H1 (cell line): ENCODE measurements around the gene CRACDL. TPM values are rescaled to one million over a fixed set of nuclear protein-coding genes. Genes with fewer than 3 reads are reported as not detected.

Experiments
- PHF8 ChIP-seq: fragments of 200-600 bp; sonication (generic); conservative IDR thresholded peaks from 2 replicates; pipeline ENCODE4 v1.7.1; 2012; ENCODE audit warnings: low read depth, mild to moderate bottlenecking, inconsistent platforms, low read length, moderate library complexity
- RXRA ChIP-seq: IDR thresholded peaks from 2 replicates; pipeline ENCODE4 v1.6.1; 2011; ENCODE audit warnings: low read depth, mild to moderate bottlenecking, low read length, moderate library complexity; ENCODE audit not compliant: insufficient read depth
- SAP30 ChIP-seq: fragments of 300-600 bp; sonication (generic); IDR thresholded peaks from 2 replicates; pipeline ENCODE4 v1.7.1; 2012; ENCODE audit warnings: low read length, moderate library complexity, mild to moderate bottlenecking, inconsistent platforms; ENCODE audit not compliant: insufficient read depth, insufficient replicate concordance
- polyA plus RNA-seq, 7 experiments: library from polyadenylated mRNA; depleted of rRNA in 3 of 7; stranded (reverse) in 5 of 7; unstranded in 2 of 7; fragments of >200 nt in 5 of 7; fragments of 200-250 nt in 2 of 7; gene quantifications; 1 replicate in 5 of 7; 2 replicates in 1 of 7; 4 replicates in 1 of 7; pipeline versions ENCODE4 v1.2.1 to v1.2.3, GENCODE V29; 2011 to 2013; ENCODE audit warnings: missing spikeins in 2 of 7, mixed read lengths in 2 of 7
- total RNA-seq: library from RNA; stranded (reverse); fragmentation: NEBNext Ultra II Directional; extraction: Animal tissue kit (Norgen Biotek cat#: 25700); gene quantifications from 2 replicates; pipeline ENCODE4 v1.2.1, GENCODE V29; 2021

The CRACDL gene
- total and polyA plus RNA-seq, 2 of the 8 experiments (the other 6 are each of a cell fraction or from before 2014, with no cell fraction given): 0.07 to 0.38 TPM

- TF ChIP-seq SAP30: no peak
- no peak for TF ChIP-seq RXRA
- TF ChIP-seq PHF8: no peak
Measured at GRCh38 chr2:98894331-98895000, 41.6 kb downstream of the CRACDL start (continued).
